H1 (cell line): ENCODE measurements around the gene ABL1. TPM values are rescaled to one million over a fixed set of nuclear protein-coding genes. Genes with fewer than 3 reads are reported as not detected.

Experiments used
- CTCF ChIA-PET: fragments of 300-600 bp; sonication (Branson Sonifier 250); formaldehyde crosslinking; loops from one replicate; lab custom pipeline; 2021; ENCODE audit not compliant: partially characterized antibody; lab: Charles Lee
- POLR2A ChIA-PET: fragments of 300-600 bp; sonication (Branson Sonifier 250); formaldehyde crosslinking; loops from one replicate; lab custom pipeline; 2021; ENCODE audit warnings: inconsistent platforms; ENCODE audit not compliant: partially characterized antibody; lab: Charles Lee
- DNase-seq, 2 experiments: peaks; one replicate each; pipeline versions ENCODE4 v3.0.0 to v3.0.0-alpha.2; 2010 to 2022; ENCODE audit warnings: low spot score in 2 of 2, low read depth in 1 of 2, mixed read lengths in 1 of 2
- FAIRE-seq: peaks from 2 replicates; lab custom pipeline; 2011; peaks lifted over from hg19 to GRCh38; lab: Jason Lieb, UNC
- H2AFZ ChIP-seq: 2 replicates; pipeline ENCODE4 v1.8.1; 2012; ENCODE audit warnings: low read length, inconsistent platforms
- H2AK5ac ChIP-seq: 2 replicates; pipeline ENCODE4 v1.6.1; 2013; ENCODE audit warnings: low read depth, low read length
- H2BK120ac ChIP-seq: replicated peaks from 2 replicates; pipeline ENCODE3; 2013; ENCODE audit warnings: low read depth, low read length, inconsistent platforms
- H2BK12ac ChIP-seq: 2 replicates; pipeline ENCODE4 v1.6.1; 2013; ENCODE audit warnings: low read depth, low read length
- H2BK15ac ChIP-seq: 2 replicates; pipeline ENCODE4 v1.6.1; 2013; ENCODE audit warnings: low read length
- H2BK20ac ChIP-seq: 2 replicates; pipeline ENCODE4 v1.6.1; 2013; ENCODE audit warnings: low read length
- H2BK5ac ChIP-seq: 2 replicates; pipeline ENCODE4 v1.6.1; 2013; ENCODE audit warnings: low read depth, low read length
- H3K14ac ChIP-seq: 2 replicates; pipeline ENCODE4 v1.6.1; 2013; ENCODE audit warnings: inconsistent platforms; ENCODE audit not compliant: insufficient read length
- H3K18ac ChIP-seq: 2 replicates; pipeline ENCODE4 v1.6.1; 2013; ENCODE audit warnings: low read length; ENCODE audit errors: extremely low read depth
- H3K23ac ChIP-seq: 2 replicates; pipeline ENCODE4 v1.6.1; 2013; ENCODE audit warnings: inconsistent platforms; ENCODE audit not compliant: insufficient read length
- H3K23me2 ChIP-seq: 2 replicates; pipeline ENCODE4 v1.6.1; 2013; ENCODE audit warnings: low read depth, low read length
- H3K27ac ChIP-seq: 2 replicates; pipeline ENCODE4 v1.6.1; 2011; ENCODE audit warnings: low read depth, low read length, inconsistent platforms
- H3K27me3 ChIP-seq, 4 experiments: replicated peaks in 1 of 4; 1 replicate in 1 of 4; 2 replicates in 3 of 4; pipeline versions ENCODE4 v1.6.1 to v1.8.1; 2011 to 2013; ENCODE audit warnings: low read length in 3 of 4, mild to moderate bottlenecking in 3 of 4, inconsistent platforms in 2 of 4, mixed read lengths in 2 of 4, moderate library complexity in 1 of 4; ENCODE audit not compliant: control insufficient read depth in 3 of 4, insufficient read depth in 3 of 4; ENCODE audit errors: extremely low read depth in 1 of 4
- H3K36me3 ChIP-seq, 4 experiments: 2 replicates each; pipeline versions ENCODE4 v1.6.1 to v1.8.1; 2011 to 2013; ENCODE audit warnings: mild to moderate bottlenecking in 4 of 4, low read length in 3 of 4, moderate library complexity in 2 of 4, control low read depth in 1 of 4, inconsistent platforms in 1 of 4; ENCODE audit not compliant: insufficient read depth in 4 of 4, control insufficient read depth in 2 of 4
- H3K4ac ChIP-seq: replicated peaks from 2 replicates; pipeline ENCODE3; 2013; ENCODE audit warnings: low read length, low read depth, mixed read lengths, inconsistent platforms; ENCODE audit not compliant: insufficient read length
- H3K4me1 ChIP-seq, 4 experiments: replicated peaks in 1 of 4; 1 replicate in 1 of 4; 2 replicates in 3 of 4; pipeline versions ENCODE4 v1.6.1 to v1.8.1; 2011 to 2013; ENCODE audit warnings: low read length in 3 of 4, inconsistent platforms in 2 of 4, mixed read lengths in 1 of 4; ENCODE audit not compliant: insufficient read depth in 4 of 4, control insufficient read depth in 3 of 4
- H3K4me2 ChIP-seq, 2 experiments: 2 replicates each; pipeline versions ENCODE4 v1.6.1 to v1.8.1; 2011 to 2013; ENCODE audit warnings: low read depth in 2 of 2, low read length in 2 of 2, control low read depth in 1 of 2, inconsistent platforms in 1 of 2, mild to moderate bottlenecking in 1 of 2; ENCODE audit not compliant: insufficient read depth in 1 of 2
- H3K4me3 ChIP-seq, 4 experiments: fragments of 200-600, 300-600 bp in 1 of 4; sonication (generic), shearing (Covaris generic), sonication (Bioruptor Twin) in 1 of 4; 2 replicates each; pipeline versions ENCODE4 v1.5.1 to v1.8.1; 2011 to 2016; ENCODE audit warnings: low read length in 4 of 4, low read depth in 3 of 4, control low read depth in 2 of 4, inconsistent platforms in 2 of 4, mild to moderate bottlenecking in 2 of 4, mixed read lengths in 1 of 4, moderate library complexity in 1 of 4; ENCODE audit not compliant: insufficient read depth in 2 of 4; ENCODE audit errors: extremely low read depth in 1 of 4
- H3K56ac ChIP-seq: replicated peaks from 2 replicates; pipeline ENCODE3; 2013; ENCODE audit warnings: low read depth, mild to moderate bottlenecking, mixed read lengths, low read length, inconsistent platforms; ENCODE audit not compliant: insufficient read length
- H3K79me1 ChIP-seq: 2 replicates; pipeline ENCODE4 v1.6.1; 2013; ENCODE audit warnings: low read depth, low read length, control low read depth
- H3K79me2 ChIP-seq, 2 experiments: 2 replicates each; pipeline versions ENCODE4 v1.6.1 to v1.8.1; 2012 to 2013; ENCODE audit warnings: low read length in 2 of 2, mild to moderate bottlenecking in 2 of 2, inconsistent platforms in 1 of 2; ENCODE audit not compliant: insufficient read depth in 2 of 2, control insufficient read depth in 1 of 2
- H3K9ac ChIP-seq, 4 experiments: replicated peaks in 1 of 4; 1 replicate in 1 of 4; 2 replicates in 3 of 4; pipeline versions ENCODE4 v1.6.1 to v1.8.1; 2011 to 2013; ENCODE audit warnings: low read depth in 3 of 4, low read length in 3 of 4, control low read depth in 2 of 4, mild to moderate bottlenecking in 2 of 4, moderate library complexity in 2 of 4, inconsistent platforms in 1 of 4; ENCODE audit errors: extremely low read depth in 1 of 4
- H3K9me3 ChIP-seq, 2 experiments: 2 replicates each; pipeline versions ENCODE4 v1.6.1 to v1.8.1; 2012 to 2013; ENCODE audit warnings: mild to moderate bottlenecking in 2 of 2, moderate library complexity in 2 of 2, control low read depth in 1 of 2, inconsistent platforms in 1 of 2, low read depth in 1 of 2, low read length in 1 of 2, mixed read lengths in 1 of 2; ENCODE audit not compliant: insufficient read depth in 2 of 2
- H4K20me1 ChIP-seq, 2 experiments: replicated peaks in 1 of 2; 2 replicates each; pipeline versions ENCODE3 to v1.8.1; 2011 to 2013; ENCODE audit warnings: inconsistent platforms in 2 of 2, low read length in 2 of 2, mild to moderate bottlenecking in 1 of 2; ENCODE audit not compliant: insufficient read depth in 2 of 2, control insufficient read depth in 1 of 2
- H4K5ac ChIP-seq: 2 replicates; pipeline ENCODE4 v1.6.1; 2013; ENCODE audit warnings: low read length, low read depth, mixed read lengths, inconsistent platforms; ENCODE audit not compliant: insufficient read length
- H4K8ac ChIP-seq: 2 replicates; pipeline ENCODE4 v1.8.0; 2013; ENCODE audit warnings: mild to moderate bottlenecking, moderate library complexity, low read length, inconsistent platforms; ENCODE audit not compliant: insufficient read depth; ENCODE audit errors: extremely low read depth
- H4K91ac ChIP-seq: replicated peaks from 2 replicates; pipeline ENCODE3; 2013; ENCODE audit warnings: low read length, mixed read lengths, inconsistent platforms; ENCODE audit not compliant: insufficient read length
- CHD2 ChIP-seq: IDR thresholded peaks from 2 replicates; pipeline ENCODE4 v1.6.1; 2012; ENCODE audit warnings: low read length, improper control_type of control experiment
- WGBS, 2 experiments: shearing (Covaris generic) in 1 of 2; methylation state at CpG; one replicate each; pipeline versions ENCODE4 v1.1.6 to v1.1.7; 2013 to 2015; ENCODE audit warnings: low lambda C conversion rate in 2 of 2, mixed read lengths in 2 of 2, inconsistent platforms in 1 of 2, low coverage in 1 of 2, missing lambda C conversion rate in 1 of 2; ENCODE audit not compliant: insufficient replicate concordance in 2 of 2, insufficient coverage in 1 of 2, insufficient read length in 1 of 2; ENCODE audit errors: extremely low coverage in 1 of 2, missing lambda C conversion rate in 1 of 2; 5-methylcytosine and 5-hydroxymethylcytosine counted together
- polyA plus RNA-seq, 7 experiments: library from polyadenylated mRNA; depleted of rRNA in 3 of 7; stranded (reverse) in 5 of 7; unstranded in 2 of 7; fragments of >200 nt in 5 of 7; fragments of 200-250 nt in 2 of 7; gene quantifications; 1 replicate in 5 of 7; 2 replicates in 1 of 7; 4 replicates in 1 of 7; pipeline versions ENCODE4 v1.2.1 to v1.2.3, GENCODE V29; 2011 to 2013; ENCODE audit warnings: missing spikeins in 2 of 7, mixed read lengths in 2 of 7
- total RNA-seq: library from RNA; stranded (reverse); fragmentation: NEBNext Ultra II Directional; extraction: Animal tissue kit (Norgen Biotek cat#: 25700); gene quantifications from 2 replicates; pipeline ENCODE4 v1.2.1, GENCODE V29; 2021

The ABL1 gene
- total and polyA plus RNA-seq, 2 of the 8 experiments (the other 6 are each of a cell fraction or from before 2014, with no cell fraction given): 35.3 to 104 TPM

DNA sequence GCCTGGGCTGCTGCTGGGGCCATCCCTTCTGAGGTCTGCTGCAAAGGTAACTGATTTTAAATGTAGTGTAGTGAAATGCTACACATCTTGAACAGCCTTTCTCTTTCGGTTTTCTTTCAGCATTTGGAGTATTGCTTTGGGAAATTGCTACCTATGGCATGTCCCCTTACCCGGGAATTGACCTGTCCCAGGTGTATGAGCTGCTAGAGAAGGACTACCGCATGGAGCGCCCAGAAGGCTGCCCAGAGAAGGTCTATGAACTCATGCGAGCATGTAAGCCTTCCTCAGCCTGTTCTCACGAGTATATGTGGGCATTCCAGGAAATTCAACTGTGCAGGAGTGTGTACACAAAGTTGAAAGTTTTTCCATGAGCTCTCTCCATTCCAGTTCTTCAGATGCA lies 43.2 kb downstream of the ABL1 start:
- Histone ChIP-seq H3K56ac (no peak overlapping the region), H3K23ac (no peak overlapping the region), H3K79me2 (no peaks in the 10 kb centered on the region), H3K36me3 (peaks cover 44 to 77% (median 66%) of the 10 kb centered on the region in 4 experiments), H4K91ac (no peak overlapping the region), H3K4me2 (no peak overlapping the region), H3K9me3 (no peaks in the 10 kb centered on the region), H2AFZ (no peak overlapping the region), H3K27me3 (no peaks in the 10 kb centered on the region), H3K23me2 (no peaks in the 10 kb centered on the region), H2BK15ac (no peak overlapping the region), H3K4me3 (no peak overlapping the region), H4K8ac (no peak overlapping the region), H2BK120ac (no peak overlapping the region), H2BK20ac (no peak overlapping the region), H2AK5ac (no peak overlapping the region), H3K4ac (no peak overlapping the region), H3K18ac (no peak overlapping the region)
- CTCF ChIA-PET: interaction anchor here (0.8 to 1.5 kb wide), 6 partner anchors 9 to 179 kb away, joined by 3 to 8 read pairs (median 4); no protein-coding TSS in a partner anchor
- no peak for DNase-seq
- no peak for FAIRE-seq
- TF ChIP-seq CHD2: no peak
- TF ChIP-seq, all 59 proteins: peak for 0
- no peak overlapping the region for H3K27ac ChIP-seq
- no peak overlapping the region for H2BK12ac ChIP-seq
- H3K9ac ChIP-seq: no peak overlapping the region
- H2BK5ac ChIP-seq: no peak overlapping the region
- H4K20me1 ChIP-seq: peaks cover 1 to 9% of the 10 kb centered on the region in 2 experiments
- 85% methylated on average over 6 of the region's 6 CpGs; no CpG with 5 or more reads in 1 of the 2 experiments for WGBS, 2 experiments
- peaks cover 3% of the 10 kb centered on the region; the same call in 1 of the 2 replicates for H3K79me1 ChIP-seq
- POLR2A ChIA-PET: interaction anchor here (0.6 to 1.3 kb wide), 2 partner anchors 40 to 177 kb away, joined by 3 to 5 read pairs; no protein-coding TSS in a partner anchor
- H4K5ac ChIP-seq: no peak overlapping the region
- no peaks in the 10 kb centered on the region for H3K4me1 ChIP-seq
- H3K14ac ChIP-seq: no peak overlapping the region
